IMR-90 (cell line): ENCODE measurements around the gene LRFN2.

Experiments
- BHLHE40 ChIP-seq: fragments of 150-350 bp; IDR thresholded peaks from 2 replicates; pipeline ENCODE4 v1.6.1; 2016; ENCODE audit warnings: mild to moderate bottlenecking, low read depth, low read length
- NFE2L2 ChIP-seq: fragments of 150-350 bp; IDR thresholded peaks from 2 replicates; pipeline ENCODE4 v1.6.1; 2016; ENCODE audit warnings: low read depth, mild to moderate bottlenecking, low read length
- POLR2A ChIP-seq: IDR thresholded peaks from 2 replicates; pipeline ENCODE4 v1.6.1; 2012; ENCODE audit warnings: mild to moderate bottlenecking, low read depth, low read length
- RCOR1 ChIP-seq: IDR thresholded peaks from 2 replicates; pipeline ENCODE4 v1.6.1; 2012; ENCODE audit warnings: mild to moderate bottlenecking, low read length, improper control_type of control experiment; ENCODE audit not compliant: insufficient replicate concordance
- SMC3 ChIP-seq: fragments of 150-350 bp; IDR thresholded peaks from 2 replicates; pipeline ENCODE4 v1.6.1; 2016; ENCODE audit warnings: low read depth, mild to moderate bottlenecking, antibody characterized with exemption, low read length, moderate library complexity
- TF ChIP-seq, protein P1 (sequence below): conservative IDR thresholded peaks from 2 replicates; pipeline ENCODE4 v1.5.1; 2012; ENCODE audit warnings: mild to moderate bottlenecking, low read depth, low read length, improper control_type of control experiment
- TF ChIP-seq, protein P2 (sequence below): fragments of 150-350 bp; IDR thresholded peaks from 2 replicates; pipeline ENCODE4 v1.6.1; 2016; ENCODE audit warnings: low read depth, mild to moderate bottlenecking, low read length, moderate library complexity, borderline replicate concordance

DNA sequence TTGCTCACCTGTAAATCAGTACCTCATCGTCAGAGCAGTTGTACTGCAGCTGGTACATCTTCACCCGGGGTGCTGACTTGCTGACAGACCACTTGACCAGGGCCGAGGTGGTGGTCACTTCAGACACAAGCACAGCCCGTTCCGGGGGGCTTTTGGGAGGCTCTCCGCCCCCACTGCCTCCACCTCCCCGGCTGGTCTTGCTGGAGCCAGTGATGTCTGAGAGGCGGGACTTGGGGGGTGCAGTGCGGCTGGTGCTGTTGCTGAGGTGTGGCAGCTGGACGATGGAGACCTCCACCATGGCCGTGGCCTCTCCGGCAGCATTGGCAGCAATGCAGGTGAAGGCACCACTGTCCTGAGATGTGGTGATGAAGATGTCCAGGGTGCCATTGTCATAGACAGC lies 155.5 kb downstream of the LRFN2 start:
- TF ChIP-seq BHLHE40 (no peak), POLR2A (no peak), RCOR1 (no peak), NFE2L2 (no peak), SMC3 (no peak)
- TF ChIP-seq, protein P1, sequence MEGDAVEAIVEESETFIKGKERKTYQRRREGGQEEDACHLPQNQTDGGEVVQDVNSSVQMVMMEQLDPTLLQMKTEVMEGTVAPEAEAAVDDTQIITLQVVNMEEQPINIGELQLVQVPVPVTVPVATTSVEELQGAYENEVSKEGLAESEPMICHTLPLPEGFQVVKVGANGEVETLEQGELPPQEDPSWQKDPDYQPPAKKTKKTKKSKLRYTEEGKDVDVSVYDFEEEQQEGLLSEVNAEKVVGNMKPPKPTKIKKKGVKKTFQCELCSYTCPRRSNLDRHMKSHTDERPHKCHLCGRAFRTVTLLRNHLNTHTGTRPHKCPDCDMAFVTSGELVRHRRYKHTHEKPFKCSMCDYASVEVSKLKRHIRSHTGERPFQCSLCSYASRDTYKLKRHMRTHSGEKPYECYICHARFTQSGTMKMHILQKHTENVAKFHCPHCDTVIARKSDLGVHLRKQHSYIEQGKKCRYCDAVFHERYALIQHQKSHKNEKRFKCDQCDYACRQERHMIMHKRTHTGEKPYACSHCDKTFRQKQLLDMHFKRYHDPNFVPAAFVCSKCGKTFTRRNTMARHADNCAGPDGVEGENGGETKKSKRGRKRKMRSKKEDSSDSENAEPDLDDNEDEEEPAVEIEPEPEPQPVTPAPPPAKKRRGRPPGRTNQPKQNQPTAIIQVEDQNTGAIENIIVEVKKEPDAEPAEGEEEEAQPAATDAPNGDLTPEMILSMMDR: no peak
- TF ChIP-seq, protein P2, sequence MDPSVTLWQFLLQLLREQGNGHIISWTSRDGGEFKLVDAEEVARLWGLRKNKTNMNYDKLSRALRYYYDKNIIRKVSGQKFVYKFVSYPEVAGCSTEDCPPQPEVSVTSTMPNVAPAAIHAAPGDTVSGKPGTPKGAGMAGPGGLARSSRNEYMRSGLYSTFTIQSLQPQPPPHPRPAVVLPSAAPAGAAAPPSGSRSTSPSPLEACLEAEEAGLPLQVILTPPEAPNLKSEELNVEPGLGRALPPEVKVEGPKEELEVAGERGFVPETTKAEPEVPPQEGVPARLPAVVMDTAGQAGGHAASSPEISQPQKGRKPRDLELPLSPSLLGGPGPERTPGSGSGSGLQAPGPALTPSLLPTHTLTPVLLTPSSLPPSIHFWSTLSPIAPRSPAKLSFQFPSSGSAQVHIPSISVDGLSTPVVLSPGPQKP: no peak
